ENCODE data around the gene TMEM123. TPM values are rescaled to one million over a fixed set of nuclear protein-coding genes. Genes with fewer than 3 reads are reported as not detected.

TMEM123 gene
- total and polyA plus RNA-seq, 2 donors (not counting 3 experiments of a cell fraction or from before 2014, with no cell fraction given), result 201 to 257 TPM

- Histone ChIP-seq H3K9me1 (replicated peaks; ENCODE audit: control insufficient read depth, extremely low read depth, insufficient read depth, low read length) (no peaks in the 10 kb centered on the region), H3K4me3 (replicated peaks in 1 of 3; ENCODE audit: insufficient read depth in 1 of 3, low read depth in 1 of 3, low read length in 3 of 3) (no peak overlapping the region), H3K4me1 (ENCODE audit: control insufficient read depth, extremely low read depth, insufficient read depth, low read length) (no peaks in the 10 kb centered on the region), H3K36me3 (ENCODE audit: control insufficient read depth in 2 of 2, extremely low read depth in 1 of 2, insufficient read depth in 2 of 2, low read length in 2 of 2) (peaks cover 6 to 14% of the 10 kb centered on the region in 2 experiments), H3K9ac (replicated peaks; ENCODE audit: extremely low read depth, insufficient read depth, low read length) (no peak overlapping the region), H2AFZ (ENCODE audit: low read depth, low read length) (no peak overlapping the region), H3K27ac (ENCODE audit: insufficient read depth, low read depth, low read length) (no peak overlapping the region), H4K20me1 (replicated peaks; ENCODE audit: control insufficient read depth, extremely low read depth, insufficient read depth, low read length) (no peaks in the 10 kb centered on the region), H3K9me3 (replicated peaks; ENCODE audit: control insufficient read depth, insufficient read depth, low read length) (no peaks in the 10 kb centered on the region), H3K79me2 (ENCODE audit: control insufficient read depth, insufficient read depth, low read length) (peaks cover 87% of the 10 kb centered on the region), H3K27me3 (ENCODE audit: control insufficient read depth in 2 of 2, insufficient read depth in 2 of 2, low read length in 2 of 2) (no peaks in the 10 kb centered on the region), H3K4me2 (ENCODE audit: insufficient read depth, low read length) (no peak overlapping the region)
- no peak for TF ChIP-seq MAX (IDR thresholded peaks at IDR 0.05; ENCODE audit: insufficient read depth, insufficient read length)
- TF ChIP-seq JUN (IDR thresholded peaks at IDR 0.05; ENCODE audit: borderline replicate concordance, insufficient read depth, insufficient read length, low read depth), result no peak
- TF ChIP-seq FOS (IDR thresholded peaks at IDR 0.05; ENCODE audit: borderline replicate concordance, insufficient read depth, low read length), result no peak
- no peak for TF ChIP-seq EZH2 (IDR thresholded peaks at IDR 0.05; ENCODE audit: borderline replicate concordance, low read depth, low read length, severe bottlenecking)
- no peak for TF ChIP-seq POLR2A (IDR thresholded peaks at IDR 0.05; ENCODE audit: low read depth, low read length)
- TF ChIP-seq CTCF (IDR thresholded peaks at IDR 0.05; ENCODE audit: extremely low read depth in 1 of 2, insufficient read depth in 1 of 2, low read depth in 1 of 2, low read length in 2 of 2), result no peak
- DNase-seq (ENCODE audit: low read depth, low spot score) (no peak), FAIRE-seq (no peak)
- intact Hi-C loops (cut with micrococcal nuclease), result no loop called here
- POLR2A ChIA-PET, result no interaction called here
- CTCF ChIA-PET, result no interaction called here
- dilution Hi-C loops (cut with MboI; ENCODE audit: extremely low pct_ligation_motif_present, low sequenced_read_pairs), result no loop called here
- no TSS peak for BruUV-seq (replicated peaks)
These were observed 95.4 kb downstream of the TMEM123 start for GRCh38 chr11:102357116-102357515.
